PC-3 (cell line): Measurements from ENCODE around the gene USH2A. TPM values are rescaled to one million over a fixed set of nuclear protein-coding genes. Genes with fewer than 3 reads are reported as not detected.
A peak's percentile ranks its signal among the peaks of the same experiment; 100 is the strongest.

Source experiments
- ATAC-seq: fragments of 200-7000 bp; cut with Tn5 transposase; 2 replicates; pipeline ENCODE4 v1.9.1; 2020; ENCODE audit warnings: mild to moderate bottlenecking, moderate library complexity
- BruUV-seq: library from RNA; stranded (reverse); fragments of 400-500 nt; replicated peaks from 2 replicates; lab custom pipeline; 2021; lab: Mats Ljungman, UMichigan
- CTCF ChIA-PET: fragments of 300-600 bp; sonication (Branson Sonifier 250); formaldehyde crosslinking; loops from one replicate; lab custom pipeline; 2022; ENCODE audit warnings: antibody characterized with exemption; lab: Charles Lee
- POLR2A ChIA-PET: fragments of 300-600 bp; sonication (Branson Sonifier 250); formaldehyde crosslinking; loops from one replicate; lab custom pipeline; 2022; ENCODE audit warnings: antibody characterized with exemption; ENCODE audit not compliant: unreplicated experiment; lab: Charles Lee
- DNase-seq: peaks from one replicate; pipeline ENCODE4 v3.0.0-alpha.2; 2015
- H2AFZ ChIP-seq: fragments of 300-600 bp; sonication (generic); 2 replicates; pipeline ENCODE4 v1.6.0; 2016; ENCODE audit warnings: antibody characterized with exemption, low read length
- H3F3A ChIP-seq: fragments of 300-600 bp; sonication (generic); one replicate; pipeline ENCODE4 v1.6.0; 2017; ENCODE audit warnings: antibody characterized with exemption, low read length, control low read depth, mild to moderate bottlenecking; ENCODE audit not compliant: unreplicated experiment
- H3K27ac ChIP-seq: fragments of 300-600 bp; sonication (generic); 2 replicates; pipeline ENCODE4 v1.5.1; 2016; ENCODE audit warnings: mild to moderate bottlenecking, low read length
- H3K27me3 ChIP-seq: fragments of 300-600 bp; sonication (generic); 2 replicates; pipeline ENCODE4 v1.6.1; 2016; ENCODE audit warnings: low read length, mixed read lengths
- H3K36me3 ChIP-seq: fragments of 300-600 bp; sonication (generic); 2 replicates; pipeline ENCODE4 v1.6.1; 2016; ENCODE audit warnings: low read depth, mixed run types, low read length, mixed read lengths
- H3K4me1 ChIP-seq: fragments of 300-600 bp; sonication (generic); 2 replicates; pipeline ENCODE4 v1.5.1; 2016; ENCODE audit warnings: low read length; ENCODE audit not compliant: insufficient read depth
- H3K4me2 ChIP-seq: fragments of 300-600 bp; sonication (generic); 2 replicates; pipeline ENCODE4 v1.6.0; 2016; ENCODE audit warnings: low read length
- H3K4me3 ChIP-seq: fragments of 300-600 bp; sonication (generic); 2 replicates; pipeline ENCODE4 v1.5.1; 2016; ENCODE audit warnings: mild to moderate bottlenecking, low read length, mixed read lengths
- H3K79me2 ChIP-seq: fragments of 300-600 bp; sonication (generic); 2 replicates; pipeline ENCODE4 v1.6.1; 2017; ENCODE audit warnings: low read length, mixed read lengths
- H3K9ac ChIP-seq: fragments of 300-600 bp; sonication (generic); 2 replicates; pipeline ENCODE4 v1.6.0; 2016; ENCODE audit warnings: mild to moderate bottlenecking, low read length
- H3K9me2 ChIP-seq: fragments of 300-600 bp; sonication (generic); replicated peaks from 2 replicates; pipeline ENCODE4 v1.6.1; 2016; ENCODE audit warnings: mixed run types, low read length, mixed read lengths
- H3K9me3 ChIP-seq: fragments of 300-600 bp; sonication (generic); 2 replicates; pipeline ENCODE4 v1.6.1; 2016; ENCODE audit warnings: low read length, mixed read lengths
- H4K20me1 ChIP-seq: fragments of 300-600 bp; sonication (generic); 2 replicates; pipeline ENCODE4 v1.6.1; 2016; ENCODE audit warnings: low read length, mixed read lengths
- CTCF ChIP-seq: fragments of 300-600 bp; sonication (generic); conservative IDR thresholded peaks from 2 replicates; pipeline ENCODE4 v1.5.1; 2017; ENCODE audit warnings: antibody characterized with exemption, low read depth, mild to moderate bottlenecking, low read length
- EZH2 ChIP-seq: fragments of 300-600 bp; sonication (generic); IDR thresholded peaks from one replicate; pipeline ENCODE4 v1.6.1; 2017; ENCODE audit warnings: antibody characterized with exemption, mild to moderate bottlenecking, low read length; ENCODE audit not compliant: unreplicated experiment
- EZH2phosphoT487 ChIP-seq: fragments of 300-600 bp; sonication (generic); IDR thresholded peaks from 2 replicates; pipeline ENCODE4 v1.6.1; 2018; ENCODE audit warnings: mild to moderate bottlenecking, antibody characterized with exemption, low read length, borderline replicate concordance
- intact Hi-C: fragments of 100-400 bp; cut with micrococcal nuclease; formaldehyde crosslinking; loops from 2 replicates; pipeline ENCODE4 v1.9.0; 2023
- total RNA-seq: library from RNA; depleted of rRNA; stranded (reverse); fragments of >200 nt; gene quantifications from 2 replicates; pipeline ENCODE4 v1.2.3, GENCODE V29; 2014

Gene USH2A
- total RNA-seq, 1 experiment from 2014 or later = not detected

- peak; percentile 75 for DNase-seq
- Histone ChIP-seq H3F3A (no peaks in the 10 kb centered on the region), H3K27ac (no peak overlapping the region), H3K4me3 (no peak overlapping the region), H3K4me1 (peaks cover 71% of the 10 kb centered on the region), H3K4me2 (peak overlapping the region; percentile 26), H3K36me3 (no peaks in the 10 kb centered on the region), H3K9ac (no peak overlapping the region), H3K79me2 (no peaks in the 10 kb centered on the region), H3K9me3 (no peaks in the 10 kb centered on the region), H2AFZ (no peak overlapping the region), H4K20me1 (no peaks in the 10 kb centered on the region), H3K9me2 (no peaks in the 10 kb centered on the region), H3K27me3 (no peaks in the 10 kb centered on the region)
- ATAC-seq = peak; percentile 4; the same call in 1 of the 2 replicates
- no TSS peak for BruUV-seq
- POLR2A ChIA-PET = no interaction called here
- TF ChIP-seq EZH2phosphoT487 = no peak
- TF ChIP-seq CTCF = no peak
- TF ChIP-seq EZH2 = no peak
- CTCF ChIA-PET = no interaction called here
- intact Hi-C loops = loop anchor here (5.0 to 10.0 kb wide), 3 partner anchors 98 to 545 kb away; no protein-coding TSS in a partner anchor
Observed at GRCh38 chr1:216459651-216460207, 36.5 kb upstream of the USH2A start.

GRCh38 chr1:216458812-216459211 is 35.6 kb upstream of the USH2A start:
- TF ChIP-seq EZH2 = no peak
- TF ChIP-seq EZH2phosphoT487 = no peak
- no peak for TF ChIP-seq CTCF
- no peak for ATAC-seq
- no peak overlapping the region for H2AFZ ChIP-seq
- H3K4me3 ChIP-seq = no peak overlapping the region
- H3K27ac ChIP-seq = no peak overlapping the region
- BruUV-seq = no TSS peak
- CTCF ChIA-PET = no interaction called here
- no peaks in the 10 kb centered on the region for H3K79me2 ChIP-seq
- no peaks in the 10 kb centered on the region for H3K36me3 ChIP-seq
- H3K9me2 ChIP-seq = no peaks in the 10 kb centered on the region
- H4K20me1 ChIP-seq = no peaks in the 10 kb centered on the region
- H3K4me1 ChIP-seq = peaks cover 65% of the 10 kb centered on the region
- DNase-seq = peak; percentile 70
- H3K4me2 ChIP-seq = peak overlapping the region; percentile 26
- H3K27me3 ChIP-seq = no peaks in the 10 kb centered on the region
- POLR2A ChIA-PET = no interaction called here
- H3K9me3 ChIP-seq = no peaks in the 10 kb centered on the region
- no peak overlapping the region for H3K9ac ChIP-seq
- no peaks in the 10 kb centered on the region for H3F3A ChIP-seq
- intact Hi-C loops = loop anchor here (5.0 kb wide), 1 partner anchor 98 kb away; no protein-coding TSS in a partner anchor

GRCh38 chr1:216457356-216457755 is 34.1 kb upstream of the USH2A start:
- no peak overlapping the region for H2AFZ ChIP-seq

More at GRCh38 chr1:216457356-216457755, 34.1 kb upstream of the USH2A start:
- H3F3A ChIP-seq = no peaks in the 10 kb centered on the region
- H3K4me1 ChIP-seq = peaks cover 50% of the 10 kb centered on the region
- peak overlapping the region; percentile 43 for H3K4me2 ChIP-seq
- no peaks in the 10 kb centered on the region for H3K27me3 ChIP-seq
- CTCF ChIA-PET = no interaction called here
- no peaks in the 10 kb centered on the region for H3K79me2 ChIP-seq
- H3K36me3 ChIP-seq = no peaks in the 10 kb centered on the region
- H3K27ac ChIP-seq = peak overlapping the region; percentile 24
- TF ChIP-seq EZH2phosphoT487 (no peak), EZH2 (no peak), CTCF (no peak)
- BruUV-seq = no TSS peak
- no peaks in the 10 kb centered on the region for H3K9me3 ChIP-seq
- DNase-seq (peak; percentile 61), ATAC-seq (peak; percentile 55)
- no peak overlapping the region for H3K9ac ChIP-seq
- intact Hi-C loops = loop anchor here (1.0 to 5.0 kb wide), 4 partner anchors 9 to 219 kb away; no protein-coding TSS in a partner anchor
- POLR2A ChIA-PET = no interaction called here
- H3K4me3 ChIP-seq = no peak overlapping the region
- H3K9me2 ChIP-seq = no peaks in the 10 kb centered on the region
- H4K20me1 ChIP-seq = no peaks in the 10 kb centered on the region
